ENCODE data around the gene ANO9.
A peak's percentile ranks its signal among the peaks of the same experiment; 100 is the strongest.

The ANO9 gene

GRCh38 chr11:472272-472671 lies 30.5 kb upstream of the ANO9 start:
- no peak for DNase-seq (ENCODE audit: low read depth)
- H3K4me3 ChIP-seq (replicated peaks; ENCODE audit: low read depth, low read length) = no peak overlapping the region
- TF ChIP-seq, protein P1, sequence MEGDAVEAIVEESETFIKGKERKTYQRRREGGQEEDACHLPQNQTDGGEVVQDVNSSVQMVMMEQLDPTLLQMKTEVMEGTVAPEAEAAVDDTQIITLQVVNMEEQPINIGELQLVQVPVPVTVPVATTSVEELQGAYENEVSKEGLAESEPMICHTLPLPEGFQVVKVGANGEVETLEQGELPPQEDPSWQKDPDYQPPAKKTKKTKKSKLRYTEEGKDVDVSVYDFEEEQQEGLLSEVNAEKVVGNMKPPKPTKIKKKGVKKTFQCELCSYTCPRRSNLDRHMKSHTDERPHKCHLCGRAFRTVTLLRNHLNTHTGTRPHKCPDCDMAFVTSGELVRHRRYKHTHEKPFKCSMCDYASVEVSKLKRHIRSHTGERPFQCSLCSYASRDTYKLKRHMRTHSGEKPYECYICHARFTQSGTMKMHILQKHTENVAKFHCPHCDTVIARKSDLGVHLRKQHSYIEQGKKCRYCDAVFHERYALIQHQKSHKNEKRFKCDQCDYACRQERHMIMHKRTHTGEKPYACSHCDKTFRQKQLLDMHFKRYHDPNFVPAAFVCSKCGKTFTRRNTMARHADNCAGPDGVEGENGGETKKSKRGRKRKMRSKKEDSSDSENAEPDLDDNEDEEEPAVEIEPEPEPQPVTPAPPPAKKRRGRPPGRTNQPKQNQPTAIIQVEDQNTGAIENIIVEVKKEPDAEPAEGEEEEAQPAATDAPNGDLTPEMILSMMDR (IDR thresholded peaks at IDR 0.05; ENCODE audit: low read length, missing control alignments) = no peak

GRCh38 chr11:471468-472145 lies 29.8 kb upstream of the ANO9 start:
- no peak overlapping the region for H3K4me3 ChIP-seq (replicated peaks; ENCODE audit: low read depth, low read length)
- TF ChIP-seq, protein P1 (IDR thresholded peaks at IDR 0.05; ENCODE audit: low read length, missing control alignments) = no peak

GRCh38 chr11:469684-470560 lies 28.1 kb upstream of the ANO9 start:
- TF ChIP-seq, protein P1 (IDR thresholded peaks at IDR 0.05; ENCODE audit: low read length, missing control alignments) = peak; percentile 29
- peak overlapping the region; percentile 38 for H3K4me3 ChIP-seq (replicated peaks; ENCODE audit: low read depth, low read length)
- peak; percentile 88 for DNase-seq (ENCODE audit: low read depth)

More at GRCh38 chr11:471468-472145, 29.8 kb upstream of the ANO9 start:
- no peak for DNase-seq (ENCODE audit: low read depth)

GRCh38 chr11:469026-469683 lies 27.3 kb upstream of the ANO9 start:
- H3K4me3 ChIP-seq (replicated peaks; ENCODE audit: low read depth, low read length) = peak overlapping the region; percentile 38
- DNase-seq (ENCODE audit: low read depth) = peak; percentile 60

DNA sequence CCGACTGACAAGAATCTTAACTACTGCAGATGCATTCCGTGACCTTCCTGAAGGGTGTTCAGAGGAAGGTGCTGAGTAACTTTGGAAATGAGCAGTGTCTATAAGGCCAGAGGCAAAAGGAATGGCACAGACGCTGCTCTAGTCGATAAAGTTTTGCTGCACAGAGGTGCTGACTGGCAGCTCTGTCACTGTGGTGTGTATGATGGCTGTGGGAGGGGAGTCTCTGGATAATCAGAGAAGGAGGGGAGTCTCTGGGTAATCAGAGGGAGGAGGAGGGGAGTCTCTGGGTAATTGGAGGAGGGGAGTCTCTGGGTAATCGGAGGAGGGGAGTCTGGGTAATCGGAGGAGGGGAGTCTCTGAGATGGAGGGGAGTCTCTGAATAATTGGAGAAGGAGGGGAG lies 26.7 kb upstream of the ANO9 start:
- TF ChIP-seq, protein P1 (IDR thresholded peaks at IDR 0.05; ENCODE audit: low read length, missing control alignments) = no peak
- DNase-seq (ENCODE audit: low read depth) = peak; percentile 15
- H3K4me3 ChIP-seq (replicated peaks; ENCODE audit: low read depth, low read length) = no peak overlapping the region

DNA sequence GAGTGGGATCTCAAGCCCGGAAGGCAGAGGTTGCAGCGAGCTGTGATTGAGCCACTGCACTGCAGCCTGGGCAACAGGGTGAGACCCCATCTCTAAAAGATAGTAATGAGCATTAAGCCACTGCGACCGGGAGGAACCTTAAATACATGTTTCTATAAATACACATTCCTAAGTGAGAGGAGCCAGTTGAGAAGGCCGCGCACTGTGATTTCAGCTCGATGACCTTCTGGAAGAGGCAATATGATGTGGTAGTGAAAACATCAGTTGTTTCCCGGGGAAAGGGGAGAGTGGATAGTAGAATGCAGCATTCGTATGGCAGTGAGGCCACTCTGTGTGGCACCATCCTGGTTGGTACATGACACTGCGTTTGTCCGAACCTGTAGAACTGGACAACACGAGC lies 26.2 kb upstream of the ANO9 start:
- TF ChIP-seq, protein P1 (IDR thresholded peaks at IDR 0.05; ENCODE audit: low read length, missing control alignments) = no peak
- DNase-seq (ENCODE audit: low read depth) = no peak

GRCh38 chr11:465896-466530 lies 24.2 kb upstream of the ANO9 start:
- DNase-seq (ENCODE audit: low read depth) = no peak
- no peak overlapping the region for H3K4me3 ChIP-seq (replicated peaks; ENCODE audit: low read depth, low read length)
- TF ChIP-seq, protein P1 (IDR thresholded peaks at IDR 0.05; ENCODE audit: low read length, missing control alignments) = no peak

More for the DNA sequence above, 26.2 kb upstream of the ANO9 start:
- H3K4me3 ChIP-seq (replicated peaks; ENCODE audit: low read depth, low read length) = no peak overlapping the region

Data from fibroblast of pulmonary artery (primary cell).